Progenitor cell of endocrine pancreas (in vitro differentiated cells): ENCODE results near the gene CEP76. TPM values are rescaled to one million over a fixed set of nuclear protein-coding genes. Genes with fewer than 3 reads are reported as not detected.
A peak's percentile ranks its signal among the peaks of the same experiment; 100 is the strongest.

Experiments
- DNase-seq: peaks from one replicate; pipeline ENCODE4 v3.0.0; 2021; ENCODE audit warnings: low spot score; ENCODE audit not compliant: unreplicated experiment
- H3K27ac Mint-ChIP-seq: 2 replicates; pipeline ENCODE4 v1.8.0; 2021; ENCODE audit warnings: mild to moderate bottlenecking, moderate library complexity, mixed read lengths
- H3K27me3 Mint-ChIP-seq: 2 replicates; pipeline ENCODE4 v1.8.0; 2021; ENCODE audit warnings: mixed read lengths
- H3K36me3 Mint-ChIP-seq: 2 replicates; pipeline ENCODE4 v1.8.0; 2022; ENCODE audit warnings: mixed read lengths; ENCODE audit not compliant: insufficient read depth
- H3K4me1 Mint-ChIP-seq: 2 replicates; pipeline ENCODE4 v1.8.0; 2021; ENCODE audit warnings: low read depth, mixed read lengths
- H3K4me3 Mint-ChIP-seq: 2 replicates; pipeline ENCODE4 v1.8.0; 2021; ENCODE audit warnings: low read depth, mild to moderate bottlenecking, moderate library complexity, mixed read lengths
- H3K9me3 Mint-ChIP-seq: 2 replicates; pipeline ENCODE4 v1.8.0; 2021; ENCODE audit warnings: low read depth, mixed read lengths
- long read RNA-seq: library from polyadenylated mRNA; unstranded; transcript quantifications from one replicate; pipeline ENCODE4 v2.0.0, GENCODE V29; 2020
- total RNA-seq: library from RNA; stranded (reverse); gene quantifications from 2 replicates; pipeline ENCODE4 v1.2.1, GENCODE V29; 2021
- TF ChIP-seq, protein P1 (sequence below): fragments of 200-600 bp; sonication (generic); IDR thresholded peaks from one replicate; pipeline ENCODE4 v1.5.0; 2021; ENCODE audit warnings: antibody characterized with exemption, mild to moderate bottlenecking; ENCODE audit not compliant: unreplicated experiment

The CEP76 gene
- total RNA-seq: 12.1 and 14.4 TPM in 2 replicates
- long read RNA-seq, transcript CEP76-201 (12 exons, 2,939 nt): major isoform, 49 of 71 reads
- long read RNA-seq, partial matches to known transcripts: 5 of 71 reads
- long read RNA-seq, other reads (novel, unspliced or antisense): 16 of 71 reads

DNA sequence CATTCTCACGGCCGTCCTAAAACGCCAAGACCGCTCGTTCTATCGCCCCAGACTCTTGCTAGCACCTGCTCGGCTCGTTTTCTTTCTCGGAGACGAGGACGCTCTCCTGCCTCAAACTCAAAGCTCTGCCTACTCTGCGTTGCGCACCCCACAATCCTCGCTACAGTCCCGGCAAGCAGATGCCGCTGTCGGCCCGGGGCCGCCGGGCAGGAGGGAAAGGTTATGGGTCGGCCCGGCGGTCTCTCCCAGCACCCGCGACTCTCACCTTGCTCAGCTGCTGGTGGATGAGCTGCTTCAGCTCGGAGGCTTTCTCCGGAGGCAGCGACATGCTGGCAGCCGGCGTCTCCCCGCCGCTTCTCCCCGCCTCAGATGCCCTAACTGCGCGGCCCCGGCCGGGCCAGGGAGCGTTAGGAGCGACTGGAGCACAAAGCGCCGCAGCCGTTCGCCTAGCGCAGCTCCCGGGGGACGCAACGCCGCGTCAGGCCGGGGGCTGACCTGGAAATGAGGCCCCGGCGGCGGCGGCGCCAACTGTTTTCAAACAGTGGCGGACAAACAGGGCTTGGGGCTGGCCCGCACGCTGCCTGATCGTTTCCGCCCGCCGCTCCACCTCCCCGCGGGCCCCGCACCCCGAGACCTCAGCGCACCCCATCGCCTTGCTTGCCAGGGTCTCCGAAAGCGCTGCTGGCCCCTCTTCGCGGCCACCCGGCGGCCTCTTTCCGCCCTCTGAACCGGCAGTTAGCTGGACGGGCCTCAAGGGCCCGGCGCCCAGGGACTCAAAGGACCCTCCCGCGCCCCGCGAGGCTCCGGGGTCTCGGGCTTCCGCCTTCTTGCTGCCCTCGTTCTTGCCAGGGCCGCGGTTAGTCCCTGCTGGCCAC, at the start of gene CEP76, which contains the start of gene PSMG2:
TSS of gene CEP76 (minus strand) at position 503 of the 875 bp plus-strand sequence. CDS start at position 328, 175 bp downstream.
TSS of gene PSMG2 (plus strand) at position 822 of the 875 bp plus-strand sequence. CDS start 66 bp downstream, outside the sequence.
- H3K9me3 Mint-ChIP-seq: no peaks in the 10 kb centered on the region
- no peaks in the 10 kb centered on the region for H3K27me3 Mint-ChIP-seq
- peak within 1 kb of the TSS; percentile 100 for H3K27ac Mint-ChIP-seq
- peaks cover 11% of the 10 kb centered on the region for H3K36me3 Mint-ChIP-seq
- peak; percentile 74 for DNase-seq
- H3K4me1 Mint-ChIP-seq: peaks cover 26% of the 10 kb centered on the region
- peak within 1 kb of the TSS; percentile 100 for H3K4me3 Mint-ChIP-seq
- TF ChIP-seq, protein P1, sequence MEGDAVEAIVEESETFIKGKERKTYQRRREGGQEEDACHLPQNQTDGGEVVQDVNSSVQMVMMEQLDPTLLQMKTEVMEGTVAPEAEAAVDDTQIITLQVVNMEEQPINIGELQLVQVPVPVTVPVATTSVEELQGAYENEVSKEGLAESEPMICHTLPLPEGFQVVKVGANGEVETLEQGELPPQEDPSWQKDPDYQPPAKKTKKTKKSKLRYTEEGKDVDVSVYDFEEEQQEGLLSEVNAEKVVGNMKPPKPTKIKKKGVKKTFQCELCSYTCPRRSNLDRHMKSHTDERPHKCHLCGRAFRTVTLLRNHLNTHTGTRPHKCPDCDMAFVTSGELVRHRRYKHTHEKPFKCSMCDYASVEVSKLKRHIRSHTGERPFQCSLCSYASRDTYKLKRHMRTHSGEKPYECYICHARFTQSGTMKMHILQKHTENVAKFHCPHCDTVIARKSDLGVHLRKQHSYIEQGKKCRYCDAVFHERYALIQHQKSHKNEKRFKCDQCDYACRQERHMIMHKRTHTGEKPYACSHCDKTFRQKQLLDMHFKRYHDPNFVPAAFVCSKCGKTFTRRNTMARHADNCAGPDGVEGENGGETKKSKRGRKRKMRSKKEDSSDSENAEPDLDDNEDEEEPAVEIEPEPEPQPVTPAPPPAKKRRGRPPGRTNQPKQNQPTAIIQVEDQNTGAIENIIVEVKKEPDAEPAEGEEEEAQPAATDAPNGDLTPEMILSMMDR: no peak

DNA sequence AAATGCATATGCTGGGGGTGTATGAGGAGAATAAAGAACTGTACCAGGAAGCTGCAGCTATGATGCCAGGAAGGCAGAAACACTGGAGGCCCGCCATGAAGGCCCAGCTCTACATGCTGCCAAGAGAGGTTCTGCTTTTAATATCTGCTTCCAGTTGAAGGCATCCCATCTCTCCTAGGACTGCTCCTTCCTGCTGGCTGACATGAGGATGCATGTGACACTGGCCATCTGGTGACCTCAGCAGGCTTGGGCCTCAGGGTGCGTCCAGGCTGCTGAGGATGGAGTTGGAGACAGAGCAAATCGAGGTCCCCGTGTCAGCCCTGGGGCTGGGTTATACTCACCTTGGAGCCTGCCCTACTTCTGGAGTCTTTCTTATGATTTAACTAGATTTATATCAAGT, 49.4 kb upstream of the CEP76 start:
- no peak for DNase-seq
- TF ChIP-seq, protein P1: no peak
- no peaks in the 10 kb centered on the region for H3K36me3 Mint-ChIP-seq
- no peaks in the 10 kb centered on the region for H3K4me1 Mint-ChIP-seq
- H3K4me3 Mint-ChIP-seq: no peak overlapping the region
- no peak overlapping the region for H3K27ac Mint-ChIP-seq
- H3K9me3 Mint-ChIP-seq: no peaks in the 10 kb centered on the region
- H3K27me3 Mint-ChIP-seq: no peaks in the 10 kb centered on the region

- Mint-ChIP-seq H3K27ac (no peak overlapping the region), H3K36me3 (no peaks in the 10 kb centered on the region), H3K27me3 (no peaks in the 10 kb centered on the region), H3K4me3 (no peak overlapping the region), H3K9me3 (no peaks in the 10 kb centered on the region), H3K4me1 (no peaks in the 10 kb centered on the region)
- TF ChIP-seq, protein P1: no peak
- DNase-seq: no peak
Observed at GRCh38 chr18:12751503-12751884, 49.0 kb upstream of the CEP76 start.

- Mint-ChIP-seq H3K4me1 (no peaks in the 10 kb centered on the region), H3K27ac (no peak overlapping the region), H3K4me3 (no peak overlapping the region), H3K36me3 (no peaks in the 10 kb centered on the region), H3K9me3 (no peaks in the 10 kb centered on the region), H3K27me3 (no peaks in the 10 kb centered on the region)
- TF ChIP-seq, protein P1: no peak
- DNase-seq: no peak
Observed at GRCh38 chr18:12750715-12751502, 48.4 kb upstream of the CEP76 start.

- H3K4me1 Mint-ChIP-seq: no peaks in the 10 kb centered on the region
- H3K36me3 Mint-ChIP-seq: no peaks in the 10 kb centered on the region
- H3K4me3 Mint-ChIP-seq: no peak overlapping the region
- no peak overlapping the region for H3K27ac Mint-ChIP-seq
- no peak for DNase-seq
- TF ChIP-seq, protein P1: no peak
- no peaks in the 10 kb centered on the region for H3K9me3 Mint-ChIP-seq
- H3K27me3 Mint-ChIP-seq: no peaks in the 10 kb centered on the region
Observed at GRCh38 chr18:12750076-12750714, 47.7 kb upstream of the CEP76 start.
